ENCODE measurements around the gene POMT1.

DNA sequence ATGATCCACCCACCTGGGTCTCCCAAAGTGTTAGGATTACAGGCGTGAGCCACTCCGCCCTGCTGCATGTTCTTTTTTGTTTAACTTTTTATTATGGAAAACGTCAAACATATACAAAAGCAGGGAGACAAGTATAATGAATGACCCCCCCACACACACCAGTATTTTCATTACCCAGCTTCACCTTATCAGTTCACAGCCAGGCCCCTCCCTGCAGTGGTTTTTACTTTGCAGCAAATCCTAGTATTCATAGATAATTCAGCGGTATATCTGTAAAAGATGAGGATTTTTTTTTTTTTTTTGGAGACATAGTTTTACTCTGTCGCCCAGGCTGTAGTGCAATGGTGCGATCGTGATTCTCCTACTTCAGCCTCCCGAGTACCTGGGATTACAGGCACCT lies 2.3 kb downstream of the POMT1 start:
- TF ChIP-seq, protein P1, sequence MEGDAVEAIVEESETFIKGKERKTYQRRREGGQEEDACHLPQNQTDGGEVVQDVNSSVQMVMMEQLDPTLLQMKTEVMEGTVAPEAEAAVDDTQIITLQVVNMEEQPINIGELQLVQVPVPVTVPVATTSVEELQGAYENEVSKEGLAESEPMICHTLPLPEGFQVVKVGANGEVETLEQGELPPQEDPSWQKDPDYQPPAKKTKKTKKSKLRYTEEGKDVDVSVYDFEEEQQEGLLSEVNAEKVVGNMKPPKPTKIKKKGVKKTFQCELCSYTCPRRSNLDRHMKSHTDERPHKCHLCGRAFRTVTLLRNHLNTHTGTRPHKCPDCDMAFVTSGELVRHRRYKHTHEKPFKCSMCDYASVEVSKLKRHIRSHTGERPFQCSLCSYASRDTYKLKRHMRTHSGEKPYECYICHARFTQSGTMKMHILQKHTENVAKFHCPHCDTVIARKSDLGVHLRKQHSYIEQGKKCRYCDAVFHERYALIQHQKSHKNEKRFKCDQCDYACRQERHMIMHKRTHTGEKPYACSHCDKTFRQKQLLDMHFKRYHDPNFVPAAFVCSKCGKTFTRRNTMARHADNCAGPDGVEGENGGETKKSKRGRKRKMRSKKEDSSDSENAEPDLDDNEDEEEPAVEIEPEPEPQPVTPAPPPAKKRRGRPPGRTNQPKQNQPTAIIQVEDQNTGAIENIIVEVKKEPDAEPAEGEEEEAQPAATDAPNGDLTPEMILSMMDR (IDR thresholded peaks at IDR 0.05; ENCODE audit: low read depth, low read length), result no peak
- no peak for TF ChIP-seq EZH2phosphoT487 (IDR thresholded peaks at IDR 0.05; ENCODE audit: low read depth)
